ENCODE measurements around the gene ZDHHC19.

- TF ChIP-seq, protein P1, sequence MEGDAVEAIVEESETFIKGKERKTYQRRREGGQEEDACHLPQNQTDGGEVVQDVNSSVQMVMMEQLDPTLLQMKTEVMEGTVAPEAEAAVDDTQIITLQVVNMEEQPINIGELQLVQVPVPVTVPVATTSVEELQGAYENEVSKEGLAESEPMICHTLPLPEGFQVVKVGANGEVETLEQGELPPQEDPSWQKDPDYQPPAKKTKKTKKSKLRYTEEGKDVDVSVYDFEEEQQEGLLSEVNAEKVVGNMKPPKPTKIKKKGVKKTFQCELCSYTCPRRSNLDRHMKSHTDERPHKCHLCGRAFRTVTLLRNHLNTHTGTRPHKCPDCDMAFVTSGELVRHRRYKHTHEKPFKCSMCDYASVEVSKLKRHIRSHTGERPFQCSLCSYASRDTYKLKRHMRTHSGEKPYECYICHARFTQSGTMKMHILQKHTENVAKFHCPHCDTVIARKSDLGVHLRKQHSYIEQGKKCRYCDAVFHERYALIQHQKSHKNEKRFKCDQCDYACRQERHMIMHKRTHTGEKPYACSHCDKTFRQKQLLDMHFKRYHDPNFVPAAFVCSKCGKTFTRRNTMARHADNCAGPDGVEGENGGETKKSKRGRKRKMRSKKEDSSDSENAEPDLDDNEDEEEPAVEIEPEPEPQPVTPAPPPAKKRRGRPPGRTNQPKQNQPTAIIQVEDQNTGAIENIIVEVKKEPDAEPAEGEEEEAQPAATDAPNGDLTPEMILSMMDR (optimal IDR thresholded peaks at IDR 0.05 in 1 of 3, IDR thresholded peaks at IDR 0.05 in 1 of 3, conservative IDR thresholded peaks at IDR 0.05 in 1 of 3; ENCODE audit: extremely low read depth in 1 of 3, insufficient read depth in 2 of 3, low read length in 3 of 3) = no peak
- TF ChIP-seq EZH2 (IDR thresholded peaks at IDR 0.05; ENCODE audit: low read length) = no peak
These were observed 9.4 kb upstream of the ZDHHC19 start for GRCh38 chr3:196220587-196220986.

All from keratinocyte (primary cell).